Spleen (tissue), 11 donors: ENCODE measurements around the gene CHN1. TPM values are rescaled to one million over a fixed set of nuclear protein-coding genes. Genes with fewer than 3 reads are reported as not detected.

ENCODE experiments used
- DNase-seq: peaks from one replicate; pipeline ENCODE4 v3.0.0-alpha.2; 2020
- H3K27ac ChIP-seq, 8 donors: fragments of 200-600 bp; sonication (generic) in 7 of 8; 1 replicate in 4 of 8; 2 replicates in 4 of 8; pipeline versions ENCODE4 v1.5.0 to v1.8.0; 2016 to 2021; ENCODE audit warnings: inconsistent platforms in 4 of 8, mild to moderate bottlenecking in 4 of 8, moderate library complexity in 1 of 8
- H3K27me3 ChIP-seq, 7 donors: fragments of 200-600 bp; sonication (generic) in 6 of 7; replicated peaks in 1 of 7; 1 replicate in 4 of 7; 2 replicates in 3 of 7; pipeline versions ENCODE4 v1.5.0 to v1.8.0; 2016 to 2021; ENCODE audit warnings: inconsistent platforms in 3 of 7, mild to moderate bottlenecking in 1 of 7
- H3K36me3 ChIP-seq, 6 donors: fragments of 200-600 bp; sonication (generic) in 5 of 6; 1 replicate in 4 of 6; 2 replicates in 2 of 6; pipeline versions ENCODE4 v1.5.0 to v1.8.0; 2016 to 2021; ENCODE audit warnings: inconsistent platforms in 2 of 6
- H3K4me1 ChIP-seq, 6 donors: fragments of 200-600 bp; sonication (generic) in 5 of 6; 1 replicate in 3 of 6; 2 replicates in 3 of 6; pipeline versions ENCODE4 v1.5.0 to v1.8.0; 2016 to 2021; ENCODE audit warnings: inconsistent platforms in 3 of 6
- H3K4me3 ChIP-seq, 8 donors: fragments of 200-600 bp; sonication (generic) in 7 of 8; 1 replicate in 4 of 8; 2 replicates in 4 of 8; pipeline versions ENCODE4 v1.5.0 to v1.8.0; 2016 to 2021; ENCODE audit warnings: inconsistent platforms in 4 of 8, mild to moderate bottlenecking in 4 of 8, moderate library complexity in 2 of 8
- H3K9me3 ChIP-seq, 8 donors: fragments of 200-600 bp; sonication (generic) in 7 of 8; 1 replicate in 4 of 8; 2 replicates in 4 of 8; pipeline versions ENCODE4 v1.5.0 to v1.8.0; 2016 to 2021; ENCODE audit warnings: inconsistent platforms in 4 of 8
- CTCF ChIP-seq, 11 experiments: fragments of 200-600 bp in 7 of 11; fragments of 450-650 bp in 4 of 11; sonication (generic) in 4 of 11; IDR thresholded peaks in 8 of 11; conservative IDR thresholded peaks in 3 of 11; 1 replicate in 7 of 11; 2 replicates in 4 of 11; pipeline versions ENCODE4 v1.4.0 to v1.8.0; 2016 to 2021; ENCODE audit warnings: antibody characterized with exemption in 11 of 11, inconsistent platforms in 4 of 11, mild to moderate bottlenecking in 1 of 11
- POLR2A ChIP-seq, 3 donors: fragments of 450-650 bp; IDR thresholded peaks; one replicate each; pipeline ENCODE4 v1.5.1; 2017; ENCODE audit warnings: antibody characterized with exemption in 3 of 3, mild to moderate bottlenecking in 1 of 3
- POLR2AphosphoS5 ChIP-seq, 3 donors: sonication (generic); formaldehyde crosslinking; IDR thresholded peaks; one replicate each; pipeline ENCODE4 v1.5.1; 2017; ENCODE audit warnings: antibody characterized with exemption in 3 of 3
- WGBS, 5 donors: extraction: QIAGEN DNeasy Blood & Tissue Kit in 3 of 5; methylation state at CpG; one replicate each; pipeline versions ENCODE4 v1.1.5 to v1.1.7; 2013 to 2018; 5-methylcytosine and 5-hydroxymethylcytosine counted together
- intact Hi-C: fragments of 100-400 bp; cut with DNase I; formaldehyde crosslinking; loops from one replicate; pipeline ENCODE4 v1.15.0; 2023; ENCODE audit warnings: low total_unique reads
- polyA plus RNA-seq, 3 donors: library from polyadenylated mRNA; stranded (reverse); fragments of 200-250 nt; gene quantifications; one replicate each; pipeline ENCODE4 v1.2.1, GENCODE V29; 2013
- total RNA-seq, 7 donors: library from RNA; depleted of rRNA in 3 of 7; stranded (reverse); fragments of >200 nt in 3 of 7; fragmentation: NEBNext Ultra II Directional in 4 of 7; extraction: Animal tissue kit (Norgen Biotek cat#: 25700) in 4 of 7; gene quantifications; one replicate each; pipeline versions ENCODE4 v1.1.0 to v1.2.1, GENCODE V29; 2016 to 2021
- donor health status: healthy with polysubstance abuse.
- donor health status: DM: no; HTN: no; CAD: no; lungs with moderate emphysema.
- donor health status: DM: no; HTN: no; CAD: no.
- donor health status: Bipolar disorder and iron deficiency.
- donor health status: healthy.
- donor health status: DM: no; HTN: no; CAD: no.
- donor health status: DM: yes; HTN: yes; CAD: no.

Gene CHN1
- total and polyA plus RNA-seq, 10 donors = 5.4 to 14.6 (median 9.7) TPM

- H3K27ac ChIP-seq = no peak overlapping the region
- 96 to 98% (median 97%) methylated on average over 2 of the region's 2 CpGs for WGBS, 5 donors
- H3K36me3 ChIP-seq = no peaks in the 10 kb centered on the region
- TF ChIP-seq POLR2A (IDR thresholded peaks at IDR 0.05) (no peak), CTCF (IDR thresholded peaks at IDR 0.05 in 8 of 11, conservative IDR thresholded peaks at IDR 0.05 in 3 of 11) (no peak), POLR2AphosphoS5 (IDR thresholded peaks at IDR 0.05) (no peak)
- H3K4me1 ChIP-seq = no peaks in the 10 kb centered on the region
- H3K9me3 ChIP-seq = peaks cover 0 to 7% (median 3%) of the 10 kb centered on the region in 8 donors
- intact Hi-C loops = no loop called here
- H3K4me3 ChIP-seq = no peak overlapping the region
- H3K27me3 ChIP-seq = peaks cover 0 to 14% (median 3%) of the 10 kb centered on the region in 7 donors
- DNase-seq = no peak
Measured at GRCh38 chr2:175012516-175012915, 7.3 kb upstream of the CHN1 start.

GRCh38 chr2:175011505-175011904 lies 6.3 kb upstream of the CHN1 start:
- Histone ChIP-seq H3K4me1 (no peaks in the 10 kb centered on the region), H3K27me3 (peaks cover 0 to 24% (median 3%) of the 10 kb centered on the region in 7 donors), H3K9me3 (peaks cover 0 to 7% (median 3%) of the 10 kb centered on the region in 8 donors), H3K36me3 (no peaks in the 10 kb centered on the region), H3K4me3 (no peak overlapping the region), H3K27ac (no peak overlapping the region)
- no peak for DNase-seq
- TF ChIP-seq POLR2A (IDR thresholded peaks at IDR 0.05) (no peak), POLR2AphosphoS5 (IDR thresholded peaks at IDR 0.05) (no peak), CTCF (IDR thresholded peaks at IDR 0.05 in 8 of 11, conservative IDR thresholded peaks at IDR 0.05 in 3 of 11) (no peak)
- intact Hi-C loops = no loop called here
- 45 to 62% (median 57%) methylated on average over 1 of the region's 1 CpG for WGBS, 5 donors

- no peak for DNase-seq
- WGBS, 5 donors = 51 to 68% (median 65%) methylated on average over 1 of the region's 1 CpG
- no peak overlapping the region for H3K27ac ChIP-seq
Measured at GRCh38 chr2:175010848-175011254, 5.7 kb upstream of the CHN1 start.

More at GRCh38 chr2:175010848-175011254, 5.7 kb upstream of the CHN1 start:
- no peak overlapping the region for H3K4me3 ChIP-seq
- H3K4me1 ChIP-seq = peaks cover 0 to 3% (median under 1%) of the 10 kb centered on the region in 6 donors
- H3K36me3 ChIP-seq = no peaks in the 10 kb centered on the region
- intact Hi-C loops = no loop called here
- H3K9me3 ChIP-seq = peaks cover 0 to 7% (median 3%) of the 10 kb centered on the region in 8 donors
- no peak for TF ChIP-seq CTCF (IDR thresholded peaks at IDR 0.05 in 8 of 11, conservative IDR thresholded peaks at IDR 0.05 in 3 of 11)
- no peak for TF ChIP-seq POLR2A (IDR thresholded peaks at IDR 0.05)
- no peak for TF ChIP-seq POLR2AphosphoS5 (IDR thresholded peaks at IDR 0.05)
- H3K27me3 ChIP-seq = peaks cover 0 to 30% (median 3%) of the 10 kb centered on the region in 7 donors
